ENCODE data around the gene CDH13.

Gene CDH13

GRCh38 chr16:83744441-83744981 lies 1117.7 kb downstream of the CDH13 start:
- DNase-seq, result peak; percentile 72

- no peak for DNase-seq
Measured at GRCh38 chr16:83746611-83747010, 1119.8 kb downstream of the CDH13 start.

- no peak for DNase-seq
Measured at GRCh38 chr16:83747936-83748335, 1121.2 kb downstream of the CDH13 start.

- DNase-seq, result no peak
Measured at GRCh38 chr16:83755391-83755790, 1128.6 kb downstream of the CDH13 start.

- DNase-seq, result no peak
Measured at GRCh38 chr16:83762141-83762991, 1135.6 kb downstream of the CDH13 start.

GRCh38 chr16:83762992-83763358 lies 1136.2 kb downstream of the CDH13 start:
- DNase-seq, result no peak

- no peak for DNase-seq
Measured at GRCh38 chr16:83768986-83769385, 1142.2 kb downstream of the CDH13 start.

GRCh38 chr16:83769397-83770008 lies 1142.7 kb downstream of the CDH13 start:
- peak; percentile 14 for DNase-seq

- DNase-seq, result no peak
Measured at GRCh38 chr16:83771306-83771942, 1144.7 kb downstream of the CDH13 start.

- DNase-seq, result no peak
Measured at GRCh38 chr16:83772806-83773205, 1146.0 kb downstream of the CDH13 start.

- DNase-seq, result no peak
Measured at GRCh38 chr16:83774066-83774465, 1147.3 kb downstream of the CDH13 start.

- no peak for DNase-seq
Measured at GRCh38 chr16:83776944-83777343, 1150.2 kb downstream of the CDH13 start.

- no peak for DNase-seq
Measured at GRCh38 chr16:83779886-83780285, 1153.1 kb downstream of the CDH13 start.

GRCh38 chr16:83785455-83785854 lies 1158.7 kb downstream of the CDH13 start:
- DNase-seq, result no peak

- no peak for DNase-seq
Measured at GRCh38 chr16:83789642-83790401, 1163.1 kb downstream of the CDH13 start.

GRCh38 chr16:83791916-83792315 lies 1165.1 kb downstream of the CDH13 start:
- DNase-seq, result no peak

GRCh38 chr16:83792391-83792790 lies 1165.6 kb downstream of the CDH13 start:
- DNase-seq, result no peak

GRCh38 chr16:83793179-83793578 lies 1166.4 kb downstream of the CDH13 start:
- DNase-seq, result no peak

GRCh38 chr16:83794860-83795554 lies 1168.2 kb downstream of the CDH13 start:
- no peak for DNase-seq

- no peak for DNase-seq
Measured at GRCh38 chr16:83797013-83797412, 1170.2 kb downstream of the CDH13 start.

- DNase-seq, result no peak
Measured at GRCh38 chr16:83799336-83799735, 1172.6 kb downstream of the CDH13 start.

GRCh38 chr16:83802135-83802534 lies 1175.4 kb downstream of the CDH13 start:
- peak; percentile 6 for DNase-seq
